Neural cell (in vitro differentiated cells): Measurements from ENCODE around the gene RBMX. TPM values are rescaled to one million over a fixed set of nuclear protein-coding genes. Genes with fewer than 3 reads are reported as not detected.

ENCODE experiments used
- H2AFZ ChIP-seq: fragments of 200-600, 300-800 bp; sonication (generic), shearing (Covaris generic); 2 replicates; pipeline ENCODE4 v1.6.0; 2014; ENCODE audit warnings: low read depth, mild to moderate bottlenecking, antibody characterized with exemption, low read length, moderate library complexity
- H3F3A ChIP-seq: fragments of 200-600 bp; shearing (Covaris generic); 2 replicates; pipeline ENCODE4 v1.6.1; 2016; ENCODE audit warnings: mild to moderate bottlenecking, moderate library complexity, mixed read lengths, antibody characterized with exemption, low read length; ENCODE audit not compliant: insufficient read depth, poor library complexity, severe bottlenecking
- H3K27ac ChIP-seq: fragments of 200-600, 300-800 bp; sonication (generic), shearing (Covaris generic); 2 replicates; pipeline ENCODE4 v1.5.1; 2014; ENCODE audit warnings: mild to moderate bottlenecking, low read length, moderate library complexity
- H3K27me3 ChIP-seq: fragments of 300-800, 200-600 bp; sonication (generic), shearing (Covaris generic); 2 replicates; pipeline ENCODE4 v1.6.0; 2014; ENCODE audit warnings: mild to moderate bottlenecking, low read depth, low read length, moderate library complexity; ENCODE audit not compliant: insufficient read depth
- H3K36me3 ChIP-seq: fragments of 300-800, 200-600 bp; sonication (generic), shearing (Covaris generic); 2 replicates; pipeline ENCODE4 v1.5.1; 2014; ENCODE audit warnings: mild to moderate bottlenecking, antibody characterized with exemption, low read length, moderate library complexity; ENCODE audit not compliant: insufficient read depth
- H3K4me2 ChIP-seq: fragments of 300-800, 200-600 bp; sonication (generic), shearing (Covaris generic); 2 replicates; pipeline ENCODE4 v1.6.0; 2014; ENCODE audit warnings: mild to moderate bottlenecking, low read length
- H3K4me3 ChIP-seq: fragments of 300-800, 200-600 bp; sonication (generic), shearing (Covaris generic); 2 replicates; pipeline ENCODE4 v1.5.1; 2014; ENCODE audit warnings: mild to moderate bottlenecking, low read length, moderate library complexity
- H3K79me2 ChIP-seq: fragments of 200-600 bp; shearing (Covaris generic); replicated peaks from 2 replicates; pipeline ENCODE4 v1.6.0; 2014; ENCODE audit warnings: mild to moderate bottlenecking, low read length, moderate library complexity; ENCODE audit not compliant: insufficient read depth
- H3K9ac ChIP-seq: fragments of 300-800, 200-600 bp; sonication (generic), shearing (Covaris generic); 2 replicates; pipeline ENCODE4 v1.6.1; 2016; ENCODE audit warnings: mild to moderate bottlenecking, low read length, mixed read lengths
- H3K9me2 ChIP-seq: fragments of 200-600 bp; shearing (Covaris generic); 2 replicates; pipeline ENCODE4 v1.6.1; 2016; ENCODE audit warnings: mild to moderate bottlenecking, low read length, mixed read lengths; ENCODE audit not compliant: insufficient read depth
- H3K9me3 ChIP-seq: fragments of 200-600, 300-800 bp; sonication (generic), shearing (Covaris generic); 2 replicates; pipeline ENCODE4 v1.6.1; 2016; ENCODE audit warnings: mild to moderate bottlenecking, mixed run types, low read length, moderate library complexity, mixed read lengths
- H4K20me1 ChIP-seq: fragments of 200-600 bp; shearing (Covaris generic); 2 replicates; pipeline ENCODE4 v1.6.1; 2016; ENCODE audit warnings: mild to moderate bottlenecking, mixed run types; ENCODE audit not compliant: insufficient read depth
- CTCF ChIP-seq: fragments of 450-650 bp; IDR thresholded peaks from 2 replicates; pipeline ENCODE4 v1.5.1; 2014; ENCODE audit warnings: antibody characterized with exemption, mild to moderate bottlenecking, moderate library complexity; ENCODE audit not compliant: poor library complexity, severe bottlenecking
- EP300 ChIP-seq: fragments of 450-650 bp; conservative IDR thresholded peaks from 2 replicates; pipeline ENCODE4 v1.6.1; 2014; ENCODE audit warnings: antibody characterized with exemption, mild to moderate bottlenecking, moderate library complexity; ENCODE audit not compliant: poor library complexity, severe bottlenecking
- EZH2 ChIP-seq: fragments of 200-600, 300-800 bp; shearing (Covaris generic), sonication (generic); IDR thresholded peaks from 2 replicates; pipeline ENCODE4 v1.6.1; 2014; ENCODE audit warnings: antibody characterized with exemption, low read length, borderline replicate concordance, mild to moderate bottlenecking; ENCODE audit not compliant: insufficient read depth, poor library complexity, severe bottlenecking
- MXI1 ChIP-seq: fragments of 450-650 bp; conservative IDR thresholded peaks from 2 replicates; pipeline ENCODE4 v1.6.1; 2014; ENCODE audit warnings: antibody characterized with exemption, mild to moderate bottlenecking; ENCODE audit not compliant: poor library complexity, severe bottlenecking
- POLR2AphosphoS5 ChIP-seq: IDR thresholded peaks from 2 replicates; pipeline ENCODE4 v1.6.1; 2012
- RAD21 ChIP-seq: fragments of 450-650 bp; conservative IDR thresholded peaks from 2 replicates; pipeline ENCODE4 v1.6.1; 2014; ENCODE audit warnings: antibody characterized with exemption, mild to moderate bottlenecking, moderate library complexity
- SMC3 ChIP-seq: fragments of 450-650 bp; conservative IDR thresholded peaks from 2 replicates; pipeline ENCODE4 v1.6.1; 2014; ENCODE audit warnings: antibody characterized with exemption, mild to moderate bottlenecking, moderate library complexity; ENCODE audit not compliant: poor library complexity
- TAF1 ChIP-seq: IDR thresholded peaks from 2 replicates; pipeline ENCODE4 v1.6.1; 2012; ENCODE audit warnings: low read depth
- polyA plus RNA-seq: library from polyadenylated mRNA; depleted of rRNA; stranded (reverse); fragments of >200 nt; gene quantifications from 2 replicates; pipeline ENCODE4 v1.2.3, GENCODE V29; 2014
- TF ChIP-seq, protein P1 (sequence below): IDR thresholded peaks from 2 replicates; pipeline ENCODE4 v1.6.1; 2012; ENCODE audit warnings: borderline replicate concordance

Gene RBMX
- polyA plus RNA-seq, 1 donor from 2014 or later, result 875 TPM

GRCh38 chrX:136850441-136851175, 29.9 kb downstream of the RBMX start:
- H3K79me2 ChIP-seq, result no peaks in the 10 kb centered on the region
- H3K4me3 ChIP-seq, result no peak overlapping the region
- H3K4me2 ChIP-seq, result no peak overlapping the region
- H4K20me1 ChIP-seq, result no peaks in the 10 kb centered on the region
- H3F3A ChIP-seq, result no peaks in the 10 kb centered on the region
- no peak overlapping the region for H3K9ac ChIP-seq
- H2AFZ ChIP-seq, result no peak overlapping the region
- TF ChIP-seq MXI1 (no peak), RAD21 (no peak), CTCF (no peak), SMC3 (no peak), EZH2 (no peak), TAF1 (no peak), EP300 (no peak), POLR2AphosphoS5 (no peak)
- TF ChIP-seq, protein P1, sequence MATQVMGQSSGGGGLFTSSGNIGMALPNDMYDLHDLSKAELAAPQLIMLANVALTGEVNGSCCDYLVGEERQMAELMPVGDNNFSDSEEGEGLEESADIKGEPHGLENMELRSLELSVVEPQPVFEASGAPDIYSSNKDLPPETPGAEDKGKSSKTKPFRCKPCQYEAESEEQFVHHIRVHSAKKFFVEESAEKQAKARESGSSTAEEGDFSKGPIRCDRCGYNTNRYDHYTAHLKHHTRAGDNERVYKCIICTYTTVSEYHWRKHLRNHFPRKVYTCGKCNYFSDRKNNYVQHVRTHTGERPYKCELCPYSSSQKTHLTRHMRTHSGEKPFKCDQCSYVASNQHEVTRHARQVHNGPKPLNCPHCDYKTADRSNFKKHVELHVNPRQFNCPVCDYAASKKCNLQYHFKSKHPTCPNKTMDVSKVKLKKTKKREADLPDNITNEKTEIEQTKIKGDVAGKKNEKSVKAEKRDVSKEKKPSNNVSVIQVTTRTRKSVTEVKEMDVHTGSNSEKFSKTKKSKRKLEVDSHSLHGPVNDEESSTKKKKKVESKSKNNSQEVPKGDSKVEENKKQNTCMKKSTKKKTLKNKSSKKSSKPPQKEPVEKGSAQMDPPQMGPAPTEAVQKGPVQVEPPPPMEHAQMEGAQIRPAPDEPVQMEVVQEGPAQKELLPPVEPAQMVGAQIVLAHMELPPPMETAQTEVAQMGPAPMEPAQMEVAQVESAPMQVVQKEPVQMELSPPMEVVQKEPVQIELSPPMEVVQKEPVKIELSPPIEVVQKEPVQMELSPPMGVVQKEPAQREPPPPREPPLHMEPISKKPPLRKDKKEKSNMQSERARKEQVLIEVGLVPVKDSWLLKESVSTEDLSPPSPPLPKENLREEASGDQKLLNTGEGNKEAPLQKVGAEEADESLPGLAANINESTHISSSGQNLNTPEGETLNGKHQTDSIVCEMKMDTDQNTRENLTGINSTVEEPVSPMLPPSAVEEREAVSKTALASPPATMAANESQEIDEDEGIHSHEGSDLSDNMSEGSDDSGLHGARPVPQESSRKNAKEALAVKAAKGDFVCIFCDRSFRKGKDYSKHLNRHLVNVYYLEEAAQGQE, result no peak
- no peaks in the 10 kb centered on the region for H3K27me3 ChIP-seq
- no peaks in the 10 kb centered on the region for H3K9me2 ChIP-seq
- H3K27ac ChIP-seq, result no peak overlapping the region
- H3K9me3 ChIP-seq, result no peaks in the 10 kb centered on the region
- H3K36me3 ChIP-seq, result no peaks in the 10 kb centered on the region

DNA sequence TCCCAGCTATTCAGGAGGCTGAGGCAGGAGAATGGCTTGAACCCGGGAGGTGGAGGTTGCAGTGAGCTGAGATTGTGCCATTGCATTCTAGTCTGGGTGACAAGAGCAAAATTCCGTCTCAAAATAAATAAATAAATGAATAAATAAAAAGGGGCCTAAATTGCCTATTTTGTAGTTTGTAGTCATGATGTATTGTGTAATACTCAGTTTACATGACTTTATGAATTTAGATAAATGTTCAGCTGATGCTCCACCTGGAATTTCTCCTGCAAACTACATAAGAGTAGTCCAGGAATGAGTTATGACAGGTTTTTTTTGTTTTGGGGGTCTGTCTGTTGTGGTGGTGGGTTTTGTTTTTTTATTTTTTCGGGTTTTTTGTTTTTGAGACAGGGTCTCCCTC, 31.1 kb downstream of the RBMX start:
- TF ChIP-seq TAF1 (no peak), SMC3 (no peak)
- Histone ChIP-seq H3K4me3 (no peak overlapping the region), H3K79me2 (no peaks in the 10 kb centered on the region), H3K9me2 (no peaks in the 10 kb centered on the region), H2AFZ (no peak overlapping the region), H3K9me3 (no peaks in the 10 kb centered on the region), H4K20me1 (no peaks in the 10 kb centered on the region), H3K27ac (no peak overlapping the region), H3F3A (no peaks in the 10 kb centered on the region), H3K27me3 (no peaks in the 10 kb centered on the region), H3K9ac (no peak overlapping the region), H3K36me3 (no peaks in the 10 kb centered on the region), H3K4me2 (no peak overlapping the region)
